Mammary epithelial cell (primary cell): ENCODE measurements around the gene CCDC9B.

Experiments used
- CTCF ChIP-seq, 2 donors: IDR thresholded peaks in 1 of 2; conservative IDR thresholded peaks in 1 of 2; 2 replicates each; pipeline ENCODE4 v1.5.1; 2011 to 2012; ENCODE audit warnings: inconsistent platforms in 2 of 2, low read length in 2 of 2, mild to moderate bottlenecking in 2 of 2, control low read depth in 1 of 2, low read depth in 1 of 2; ENCODE audit not compliant: insufficient read depth in 1 of 2; ENCODE audit errors: extremely low read depth in 1 of 2
- EZH2 ChIP-seq: IDR thresholded peaks from 2 replicates; pipeline ENCODE4 v1.6.1; 2012; ENCODE audit warnings: low read length, inconsistent platforms, borderline replicate concordance

- TF ChIP-seq CTCF (conservative IDR thresholded peaks at IDR 0.05 in 1 of 2, IDR thresholded peaks at IDR 0.05 in 1 of 2; ENCODE audit: extremely low read depth in 1 of 2, insufficient read depth in 1 of 2, low read depth in 1 of 2, low read length in 2 of 2), result no peak
- TF ChIP-seq EZH2, result no peak
Observed at GRCh38 chr15:40389824-40390595, 49.3 kb upstream of the CCDC9B start.
